ENCODE data around the gene STIMATE. TPM values are rescaled to one million over a fixed set of nuclear protein-coding genes. Genes with fewer than 3 reads are reported as not detected.

Gene STIMATE
- total and polyA plus RNA-seq, 10 donors, result 4.0 to 65.6 (median 34.0) TPM

DNA sequence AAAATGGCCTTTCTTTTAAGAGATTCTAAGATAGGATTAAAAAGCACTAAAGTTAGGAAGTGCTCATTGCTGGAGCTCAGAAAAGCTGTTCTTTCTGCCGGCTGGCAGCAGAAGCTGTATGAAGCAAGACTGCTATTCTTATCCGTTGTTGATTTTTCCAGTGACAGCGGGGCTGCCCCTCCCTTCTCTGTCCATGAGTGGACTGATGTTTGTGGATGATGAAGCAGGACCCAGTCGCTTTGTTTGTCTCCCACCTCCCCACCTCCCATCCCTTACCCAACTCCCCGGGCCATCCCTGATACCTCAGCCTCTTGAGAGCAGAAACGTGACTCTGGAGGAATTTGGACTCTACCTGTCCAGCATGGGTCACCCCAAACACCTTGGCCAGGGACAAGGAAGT is 52.2 kb downstream of the STIMATE start:
- peak overlapping the region in 3 of 8 donors; percentile 34 to 55 (median 40) for H3K27ac ChIP-seq

DNA sequence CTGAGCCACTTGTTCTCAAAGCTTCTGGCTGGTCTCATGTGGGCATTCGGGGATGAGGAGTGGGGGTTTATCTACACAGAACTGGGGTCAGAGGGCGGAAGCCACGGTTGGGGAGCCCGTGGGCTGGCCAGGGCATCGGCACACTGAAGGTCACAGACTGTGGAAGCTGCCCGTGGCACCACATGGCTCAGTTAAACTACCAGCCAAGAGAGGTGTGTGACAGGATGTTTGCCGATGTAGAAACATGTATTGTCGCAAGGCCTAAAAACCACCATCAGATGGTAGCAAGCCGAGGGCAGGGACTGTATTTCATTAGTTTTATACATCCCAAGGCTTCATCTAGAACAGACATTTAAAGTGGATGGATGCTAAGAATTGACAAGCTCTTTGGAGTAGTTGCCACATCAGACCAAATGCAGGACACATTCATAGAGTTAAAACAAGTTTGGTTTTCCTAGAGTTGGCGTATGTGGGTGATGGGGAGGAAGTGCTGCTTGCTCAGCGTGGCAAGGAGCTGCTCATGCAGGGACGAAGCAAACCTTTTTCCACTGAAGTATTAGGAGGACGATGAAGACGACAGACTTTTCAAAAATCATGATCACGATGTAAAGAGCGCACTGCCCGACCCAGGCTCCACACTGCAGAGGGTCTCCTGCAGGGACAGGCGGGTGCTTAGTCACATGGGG is 52.9 kb downstream of the STIMATE start:
- Histone ChIP-seq H3K36me3 (peaks cover 0 to 86% (median 55%) of the 10 kb centered on the region in 6 donors), H3K27ac (peak overlapping the region in 3 of 8 donors; percentile 34 to 55 (median 40)), H3K4me1 (peaks cover 0 to 55% (median 10%) of the 10 kb centered on the region in 6 donors), H3K27me3 (replicated peaks in 1 of 7) (no peaks in the 10 kb centered on the region), H3K9me3 (no peaks in the 10 kb centered on the region), H3K4me3 (no peak overlapping the region)
- 66 to 90% (median 76%) methylated on average over 18 of the region's 18 CpGs for WGBS, 5 donors
- intact Hi-C loops (cut with DNase I; ENCODE audit: low total_unique reads), result no loop called here
- DNase-seq, result peak; percentile 63
- TF ChIP-seq, protein P1, sequence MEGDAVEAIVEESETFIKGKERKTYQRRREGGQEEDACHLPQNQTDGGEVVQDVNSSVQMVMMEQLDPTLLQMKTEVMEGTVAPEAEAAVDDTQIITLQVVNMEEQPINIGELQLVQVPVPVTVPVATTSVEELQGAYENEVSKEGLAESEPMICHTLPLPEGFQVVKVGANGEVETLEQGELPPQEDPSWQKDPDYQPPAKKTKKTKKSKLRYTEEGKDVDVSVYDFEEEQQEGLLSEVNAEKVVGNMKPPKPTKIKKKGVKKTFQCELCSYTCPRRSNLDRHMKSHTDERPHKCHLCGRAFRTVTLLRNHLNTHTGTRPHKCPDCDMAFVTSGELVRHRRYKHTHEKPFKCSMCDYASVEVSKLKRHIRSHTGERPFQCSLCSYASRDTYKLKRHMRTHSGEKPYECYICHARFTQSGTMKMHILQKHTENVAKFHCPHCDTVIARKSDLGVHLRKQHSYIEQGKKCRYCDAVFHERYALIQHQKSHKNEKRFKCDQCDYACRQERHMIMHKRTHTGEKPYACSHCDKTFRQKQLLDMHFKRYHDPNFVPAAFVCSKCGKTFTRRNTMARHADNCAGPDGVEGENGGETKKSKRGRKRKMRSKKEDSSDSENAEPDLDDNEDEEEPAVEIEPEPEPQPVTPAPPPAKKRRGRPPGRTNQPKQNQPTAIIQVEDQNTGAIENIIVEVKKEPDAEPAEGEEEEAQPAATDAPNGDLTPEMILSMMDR (IDR thresholded peaks at IDR 0.05 in 8 of 11, conservative IDR thresholded peaks at IDR 0.05 in 3 of 11), result no peak
- no peak for TF ChIP-seq POLR2AphosphoS5 (IDR thresholded peaks at IDR 0.05)
- no peak for TF ChIP-seq POLR2A (IDR thresholded peaks at IDR 0.05)

More for the DNA sequence above, 52.2 kb downstream of the STIMATE start:
- WGBS, 5 donors, result 44 to 67% (median 62%) methylated on average over 6 of the region's 6 CpGs
- no peaks in the 10 kb centered on the region for H3K27me3 ChIP-seq (replicated peaks in 1 of 7)
- DNase-seq, result peak; percentile 36
- no peaks in the 10 kb centered on the region for H3K9me3 ChIP-seq
- H3K36me3 ChIP-seq, result peaks cover 0 to 86% (median 55%) of the 10 kb centered on the region in 6 donors
- intact Hi-C loops (cut with DNase I; ENCODE audit: low total_unique reads), result no loop called here
- TF ChIP-seq, protein P1 (IDR thresholded peaks at IDR 0.05 in 8 of 11, conservative IDR thresholded peaks at IDR 0.05 in 3 of 11), result no peak
- TF ChIP-seq POLR2A (IDR thresholded peaks at IDR 0.05) (no peak), POLR2AphosphoS5 (IDR thresholded peaks at IDR 0.05) (no peak)
- no peak overlapping the region for H3K4me3 ChIP-seq
- H3K4me1 ChIP-seq, result peaks cover 0 to 48% (median 9%) of the 10 kb centered on the region in 6 donors

DNA sequence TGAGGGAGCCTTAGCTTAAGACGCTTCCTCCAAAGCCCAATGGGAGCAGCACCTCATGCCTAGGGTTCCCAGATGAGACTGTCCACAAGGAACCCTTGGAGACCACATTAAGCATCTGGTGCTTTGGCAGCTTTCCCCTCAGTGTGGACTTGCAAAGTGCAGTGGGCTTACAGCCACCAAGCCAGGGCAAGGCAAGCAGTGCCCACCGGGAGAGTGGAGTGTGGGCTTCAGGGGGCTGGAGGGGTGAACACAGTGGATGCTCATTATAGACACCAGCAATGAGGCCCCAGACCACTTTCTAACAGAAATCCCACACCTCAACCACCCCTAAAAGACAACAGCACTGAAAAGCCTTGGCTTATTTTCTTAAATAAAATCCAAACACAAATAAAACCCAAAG is 53.5 kb downstream of the STIMATE start:
- Histone ChIP-seq H3K36me3 (peaks cover 0 to 86% (median 52%) of the 10 kb centered on the region in 6 donors), H3K27me3 (replicated peaks in 1 of 7) (no peaks in the 10 kb centered on the region), H3K4me3 (no peak overlapping the region), H3K9me3 (no peaks in the 10 kb centered on the region), H3K27ac (peak overlapping the region in 3 of 8 donors; percentile 34 to 55 (median 40)), H3K4me1 (peaks cover 0 to 60% (median 14%) of the 10 kb centered on the region in 6 donors)
- WGBS, 5 donors, result 92 to 100% (median 94%) methylated on average over 2 of the region's 2 CpGs
- peak; percentile 32 for DNase-seq
- TF ChIP-seq POLR2A (IDR thresholded peaks at IDR 0.05) (no peak), POLR2AphosphoS5 (IDR thresholded peaks at IDR 0.05) (no peak)
- TF ChIP-seq, protein P1 (IDR thresholded peaks at IDR 0.05 in 8 of 11, conservative IDR thresholded peaks at IDR 0.05 in 3 of 11), result no peak
- intact Hi-C loops (cut with DNase I; ENCODE audit: low total_unique reads), result no loop called here

DNA sequence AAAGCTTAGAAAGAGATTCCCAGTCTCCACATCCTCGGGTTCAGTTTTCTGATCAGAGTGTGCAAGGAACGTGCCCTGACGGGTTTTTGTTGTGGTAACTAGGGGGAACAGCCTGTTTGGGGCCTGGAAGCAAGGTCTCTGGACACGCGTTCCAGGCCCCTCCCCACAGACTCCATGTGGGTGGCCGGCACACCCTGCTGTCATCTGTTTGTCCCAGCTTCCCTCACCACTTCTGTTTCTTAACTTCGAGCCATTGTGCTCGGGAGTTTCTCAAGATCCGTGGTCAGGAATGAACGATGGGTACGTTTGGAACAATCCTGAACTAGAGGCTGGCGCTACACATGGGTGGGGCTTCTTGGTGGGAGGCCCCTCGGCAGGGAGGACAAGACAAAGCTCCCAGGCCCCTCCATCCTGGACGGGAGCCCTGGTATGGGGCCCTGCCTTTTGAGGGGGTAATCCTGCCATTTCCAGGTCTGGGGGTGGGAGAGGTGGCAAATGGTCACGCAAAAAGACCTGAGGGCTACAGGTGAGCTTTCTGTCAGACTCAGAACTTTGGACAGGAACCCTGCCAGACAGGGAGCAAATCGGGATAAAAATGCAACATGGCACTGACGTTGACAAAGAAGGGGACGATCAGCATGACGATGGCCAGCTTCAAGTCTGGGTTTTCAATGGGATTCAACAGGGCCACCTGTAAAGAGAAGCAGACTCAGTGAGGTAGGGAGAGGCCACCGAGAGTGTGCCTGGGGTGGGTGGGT is 54.1 kb downstream of the STIMATE start:
- no peak for TF ChIP-seq POLR2A (IDR thresholded peaks at IDR 0.05)
- TF ChIP-seq, protein P1 (IDR thresholded peaks at IDR 0.05 in 8 of 11, conservative IDR thresholded peaks at IDR 0.05 in 3 of 11), result no peak
- no peak for TF ChIP-seq POLR2AphosphoS5 (IDR thresholded peaks at IDR 0.05)
- intact Hi-C loops (cut with DNase I; ENCODE audit: low total_unique reads), result no loop called here
- no peak overlapping the region for H3K4me3 ChIP-seq
- peaks cover 0 to 86% (median 46%) of the 10 kb centered on the region in 6 donors for H3K36me3 ChIP-seq
- WGBS, 5 donors, result 64 to 85% (median 72%) methylated on average over 20 of the region's 20 CpGs
- DNase-seq, result peak; percentile 56
- H3K4me1 ChIP-seq, result peaks cover 0 to 66% (median 18%) of the 10 kb centered on the region in 6 donors
- H3K9me3 ChIP-seq, result no peaks in the 10 kb centered on the region
- H3K27me3 ChIP-seq (replicated peaks in 1 of 7), result no peaks in the 10 kb centered on the region
- H3K27ac ChIP-seq, result peak overlapping the region in 2 of 8 donors; percentile 30 to 55

Data from spleen (tissue), 11 donors.